IMR-90 (cell line): ENCODE results near the gene GHR. TPM values are rescaled to one million over a fixed set of nuclear protein-coding genes. Genes with fewer than 3 reads are reported as not detected.

Experiments
- ATAC-seq: fragments of 200-7000 bp; cut with Tn5 transposase; 2 replicates; pipeline ENCODE4 v1.9.1; 2020; ENCODE audit warnings: low read depth, mild to moderate bottlenecking, moderate library complexity
- BruUV-seq: library from RNA; stranded (reverse); fragments of 400-500 nt; replicated peaks from 2 replicates; lab custom pipeline; 2021; lab: Mats Ljungman, UMichigan
- CTCF ChIA-PET: fragments of 300-600 bp; formaldehyde crosslinking; extraction: SDS; loops from one replicate; lab custom pipeline; 2021; ENCODE audit warnings: antibody characterized with exemption; lab: Yijun Ruan, JAX
- POLR2A ChIA-PET: fragments of 300-600 bp; sonication (Branson Sonifier 250); formaldehyde crosslinking; loops from one replicate; lab custom pipeline; 2022; ENCODE audit warnings: antibody characterized with exemption; ENCODE audit not compliant: unreplicated experiment; lab: Charles Lee
- DNase-seq: peaks from one replicate; pipeline ENCODE4 v3.0.0; 2013
- H2AFZ ChIP-seq: replicated peaks from 2 replicates; pipeline ENCODE3; 2013; ENCODE audit warnings: low read length, mild to moderate bottlenecking; ENCODE audit not compliant: poor library complexity
- H2AK5ac ChIP-seq: 2 replicates; pipeline ENCODE4 v1.6.1; 2013; ENCODE audit warnings: low read depth, low read length, inconsistent platforms
- H2AK9ac ChIP-seq: replicated peaks from 2 replicates; pipeline ENCODE3; 2013; ENCODE audit warnings: mild to moderate bottlenecking, low read depth, low read length, moderate library complexity; ENCODE audit not compliant: poor library complexity
- H2BK120ac ChIP-seq: 2 replicates; pipeline ENCODE4 v1.6.1; 2013; ENCODE audit warnings: low read depth, low read length, inconsistent platforms
- H2BK15ac ChIP-seq: 3 replicates; pipeline ENCODE4 v1.6.1; 2013; ENCODE audit warnings: low read depth, low read length, inconsistent platforms
- H2BK20ac ChIP-seq: 2 replicates; pipeline ENCODE4 v1.6.1; 2013; ENCODE audit warnings: low read depth, mild to moderate bottlenecking, inconsistent platforms, low read length, moderate library complexity
- H2BK5ac ChIP-seq: 2 replicates; pipeline ENCODE4 v1.6.1; 2013; ENCODE audit warnings: mild to moderate bottlenecking, low read depth, low read length, inconsistent platforms; ENCODE audit not compliant: poor library complexity, severe bottlenecking
- H3K14ac ChIP-seq: replicated peaks from 2 replicates; pipeline ENCODE4 v1.6.1; 2013; ENCODE audit warnings: low read depth, low read length, inconsistent platforms
- H3K18ac ChIP-seq: 2 replicates; pipeline ENCODE4 v1.6.1; 2013; ENCODE audit warnings: low read depth, low read length, control low read depth
- H3K23ac ChIP-seq: 2 replicates; pipeline ENCODE4 v1.6.1; 2013; ENCODE audit warnings: low read depth, low read length, inconsistent platforms
- H3K27ac ChIP-seq: 2 replicates; pipeline ENCODE4 v1.5.1; 2013; ENCODE audit warnings: mild to moderate bottlenecking, control low read depth, low read length; ENCODE audit not compliant: insufficient read depth
- H3K27me3 ChIP-seq: 2 replicates; pipeline ENCODE4 v1.6.1; 2013; ENCODE audit warnings: low read length; ENCODE audit not compliant: control insufficient read depth, insufficient read depth
- H3K36me3 ChIP-seq: 2 replicates; pipeline ENCODE4 v1.6.1; 2013; ENCODE audit warnings: low read length, mixed read lengths; ENCODE audit not compliant: control insufficient read depth, insufficient read depth
- H3K4ac ChIP-seq: 2 replicates; pipeline ENCODE4 v1.6.1; 2013; ENCODE audit warnings: low read depth, low read length, inconsistent platforms
- H3K4me1 ChIP-seq: 2 replicates; pipeline ENCODE4 v1.6.1; 2013; ENCODE audit warnings: low read length, mixed read lengths; ENCODE audit not compliant: control insufficient read depth, insufficient read depth
- H3K4me2 ChIP-seq: 2 replicates; pipeline ENCODE4 v1.6.1; 2013; ENCODE audit warnings: low read depth, mild to moderate bottlenecking, control low read depth, low read length, moderate library complexity
- H3K4me3 ChIP-seq: 2 replicates; pipeline ENCODE4 v1.5.1; 2013; ENCODE audit warnings: low read depth, mild to moderate bottlenecking, control low read depth, low read length, moderate library complexity; ENCODE audit not compliant: insufficient read depth
- H3K56ac ChIP-seq: 2 replicates; pipeline ENCODE4 v1.6.1; 2013; ENCODE audit warnings: low read length, inconsistent platforms; ENCODE audit not compliant: insufficient read depth; ENCODE audit errors: extremely low read depth
- H3K79me1 ChIP-seq, 2 experiments: 2 replicates each; pipeline ENCODE4 v1.6.1; 2013; ENCODE audit warnings: low read length in 2 of 2, inconsistent platforms in 1 of 2, low read depth in 1 of 2
- H3K9ac ChIP-seq: 2 replicates; pipeline ENCODE4 v1.6.1; 2013; ENCODE audit warnings: low read depth, low read length, control low read depth
- H3K9me1 ChIP-seq: 2 replicates; pipeline ENCODE4 v1.6.1; 2013; ENCODE audit warnings: low read length, inconsistent platforms; ENCODE audit not compliant: insufficient read depth
- H3K9me3 ChIP-seq: 2 replicates; pipeline ENCODE4 v1.6.1; 2013; ENCODE audit warnings: low read length; ENCODE audit not compliant: control insufficient read depth, insufficient read depth
- H4K20me1 ChIP-seq: 2 replicates; pipeline ENCODE4 v1.6.1; 2013; ENCODE audit warnings: low read length, inconsistent platforms; ENCODE audit not compliant: insufficient read depth
- H4K5ac ChIP-seq: 2 replicates; pipeline ENCODE4 v1.6.1; 2013; ENCODE audit warnings: mild to moderate bottlenecking, low read depth, low read length, control low read depth
- H4K8ac ChIP-seq, 2 experiments: 2 replicates each; pipeline ENCODE4 v1.6.1; 2013; ENCODE audit warnings: low read depth in 2 of 2, low read length in 2 of 2, control low read depth in 1 of 2, inconsistent platforms in 1 of 2
- H4K91ac ChIP-seq: 2 replicates; pipeline ENCODE4 v1.6.1; 2013; ENCODE audit warnings: low read depth, low read length, inconsistent platforms; ENCODE audit not compliant: insufficient read depth
- BHLHE40 ChIP-seq: fragments of 150-350 bp; IDR thresholded peaks from 2 replicates; pipeline ENCODE4 v1.6.1; 2016; ENCODE audit warnings: mild to moderate bottlenecking, low read depth, low read length
- CEBPB ChIP-seq: IDR thresholded peaks from 2 replicates; pipeline ENCODE4 v1.6.1; 2012; ENCODE audit warnings: low read depth, low read length, improper control_type of control experiment
- CHD1 ChIP-seq: IDR thresholded peaks from 2 replicates; pipeline ENCODE4 v1.6.1; 2012; ENCODE audit warnings: low read depth, low read length, improper control_type of control experiment
- FOS ChIP-seq: fragments of 150-350 bp; IDR thresholded peaks from 2 replicates; pipeline ENCODE4 v1.6.1; 2016; ENCODE audit warnings: low read depth, low read length
- MAFK ChIP-seq: IDR thresholded peaks from 2 replicates; pipeline ENCODE4 v1.6.1; 2012; ENCODE audit warnings: low read depth, low read length, improper control_type of control experiment
- MAZ ChIP-seq: IDR thresholded peaks from 2 replicates; pipeline ENCODE4 v1.6.1; 2012; ENCODE audit warnings: low read depth, mild to moderate bottlenecking, low read length, improper control_type of control experiment, moderate library complexity, borderline replicate concordance
- MXI1 ChIP-seq: IDR thresholded peaks from 2 replicates; pipeline ENCODE4 v1.6.1; 2012; ENCODE audit warnings: low read depth, mild to moderate bottlenecking, low read length, moderate library complexity, borderline replicate concordance
- NFE2L2 ChIP-seq: fragments of 150-350 bp; IDR thresholded peaks from 2 replicates; pipeline ENCODE4 v1.6.1; 2016; ENCODE audit warnings: low read depth, mild to moderate bottlenecking, low read length
- POLR2A ChIP-seq: IDR thresholded peaks from 2 replicates; pipeline ENCODE4 v1.6.1; 2012; ENCODE audit warnings: mild to moderate bottlenecking, low read depth, low read length
- RAD21 ChIP-seq: IDR thresholded peaks from 2 replicates; pipeline ENCODE4 v1.6.1; 2012; ENCODE audit warnings: low read length, improper control_type of control experiment
- RCOR1 ChIP-seq: IDR thresholded peaks from 2 replicates; pipeline ENCODE4 v1.6.1; 2012; ENCODE audit warnings: mild to moderate bottlenecking, low read length, improper control_type of control experiment; ENCODE audit not compliant: insufficient replicate concordance
- RFX5 ChIP-seq: IDR thresholded peaks from 2 replicates; pipeline ENCODE4 v1.8.0; 2012; ENCODE audit warnings: low read depth, mild to moderate bottlenecking, low read length, moderate library complexity
- SMC3 ChIP-seq: fragments of 150-350 bp; IDR thresholded peaks from 2 replicates; pipeline ENCODE4 v1.6.1; 2016; ENCODE audit warnings: low read depth, mild to moderate bottlenecking, antibody characterized with exemption, low read length, moderate library complexity
- WGBS, 2 experiments: methylation state at CpG; one replicate each; pipeline versions ENCODE4 v1.1.5 to v1.1.7; 2013; ENCODE audit warnings: missing lambda C conversion rate in 2 of 2; ENCODE audit not compliant: insufficient read length in 1 of 2; ENCODE audit errors: extremely low coverage in 2 of 2; 5-methylcytosine and 5-hydroxymethylcytosine counted together
- dilution Hi-C: fragments of 300-500 bp; cut with HindIII; formaldehyde crosslinking; loops from one replicate; pipeline ENCODE4 v1.14.3; 2018; ENCODE audit warnings: low sequenced_read_pairs; ENCODE audit not compliant: unreplicated experiment
- in situ Hi-C: fragments of 300-500 bp; cut with MboI; formaldehyde crosslinking; loops from 3 replicates; pipeline ENCODE4 v1.14.3; 2019; ENCODE audit warnings: low sequenced_read_pairs, inconsistent platforms, mixed read lengths
- intact Hi-C: fragments of 100-400 bp; cut with micrococcal nuclease; formaldehyde crosslinking; loops from 2 replicates; pipeline ENCODE4 v1.10.0; 2022
- polyA plus RNA-seq, 3 experiments: library from polyadenylated mRNA; depleted of rRNA; stranded (reverse); fragments of >200 nt; gene quantifications; 2 replicates each; pipeline ENCODE4 v1.2.3, GENCODE V29; 2012; ENCODE audit warnings: low replicate concordance in 1 of 3
- total RNA-seq: library from RNA; depleted of rRNA; stranded (reverse); fragments of >200 nt; gene quantifications from 2 replicates; pipeline ENCODE4 v1.2.3, GENCODE V29; 2012
- TF ChIP-seq, protein P1 (sequence below): conservative IDR thresholded peaks from 2 replicates; pipeline ENCODE4 v1.5.1; 2012; ENCODE audit warnings: mild to moderate bottlenecking, low read depth, low read length, improper control_type of control experiment
- TF ChIP-seq, protein P2 (sequence below): fragments of 150-350 bp; IDR thresholded peaks from 2 replicates; pipeline ENCODE4 v1.6.1; 2017; ENCODE audit warnings: mild to moderate bottlenecking, antibody characterized with exemption, low read length, low read depth
- TF ChIP-seq, protein P3 (sequence below): fragments of 150-350 bp; IDR thresholded peaks from 2 replicates; pipeline ENCODE4 v1.6.1; 2016; ENCODE audit warnings: low read depth, mild to moderate bottlenecking, low read length, moderate library complexity, borderline replicate concordance

GHR gene
- total and polyA plus RNA-seq, 2 of the 4 experiments (the other 2 are of a cell fraction), result 0.36 to 1.1 TPM

GRCh38 chr5:42701351-42702059 lies 278.3 kb downstream of the GHR start:
- no peak overlapping the region for H3K4me3 ChIP-seq
- H2AFZ ChIP-seq, result no peak overlapping the region
- ChIA-PET POLR2A (no interaction called here), CTCF (no interaction called here)
- WGBS, 2 experiments, result no CpG with 5 or more reads among the region's 7 CpGs
- dilution Hi-C loops (no loop called here), intact Hi-C loops (no loop called here), in situ Hi-C loops (no loop called here)
- no peak overlapping the region for H2AK9ac ChIP-seq
- no peak overlapping the region for H3K4me2 ChIP-seq
- H3K36me3 ChIP-seq, result no peaks in the 10 kb centered on the region
- no peaks in the 10 kb centered on the region for H3K27me3 ChIP-seq
- H2BK20ac ChIP-seq, result no peak overlapping the region
- H2BK5ac ChIP-seq, result no peak overlapping the region
- H2AK5ac ChIP-seq, result no peak overlapping the region
- H4K8ac ChIP-seq, result no peak overlapping the region
- H3K23ac ChIP-seq, result no peak overlapping the region
- H3K14ac ChIP-seq, result no peak overlapping the region
- no peak overlapping the region for H4K5ac ChIP-seq
- no peaks in the 10 kb centered on the region for H4K20me1 ChIP-seq
- no peak overlapping the region for H3K18ac ChIP-seq
- H3K9me1 ChIP-seq, result no peaks in the 10 kb centered on the region
- TF ChIP-seq, protein P1, sequence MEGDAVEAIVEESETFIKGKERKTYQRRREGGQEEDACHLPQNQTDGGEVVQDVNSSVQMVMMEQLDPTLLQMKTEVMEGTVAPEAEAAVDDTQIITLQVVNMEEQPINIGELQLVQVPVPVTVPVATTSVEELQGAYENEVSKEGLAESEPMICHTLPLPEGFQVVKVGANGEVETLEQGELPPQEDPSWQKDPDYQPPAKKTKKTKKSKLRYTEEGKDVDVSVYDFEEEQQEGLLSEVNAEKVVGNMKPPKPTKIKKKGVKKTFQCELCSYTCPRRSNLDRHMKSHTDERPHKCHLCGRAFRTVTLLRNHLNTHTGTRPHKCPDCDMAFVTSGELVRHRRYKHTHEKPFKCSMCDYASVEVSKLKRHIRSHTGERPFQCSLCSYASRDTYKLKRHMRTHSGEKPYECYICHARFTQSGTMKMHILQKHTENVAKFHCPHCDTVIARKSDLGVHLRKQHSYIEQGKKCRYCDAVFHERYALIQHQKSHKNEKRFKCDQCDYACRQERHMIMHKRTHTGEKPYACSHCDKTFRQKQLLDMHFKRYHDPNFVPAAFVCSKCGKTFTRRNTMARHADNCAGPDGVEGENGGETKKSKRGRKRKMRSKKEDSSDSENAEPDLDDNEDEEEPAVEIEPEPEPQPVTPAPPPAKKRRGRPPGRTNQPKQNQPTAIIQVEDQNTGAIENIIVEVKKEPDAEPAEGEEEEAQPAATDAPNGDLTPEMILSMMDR, result no peak
- TF ChIP-seq CEBPB, result no peak
- no peak for TF ChIP-seq FOS
- no peak for TF ChIP-seq CHD1
- no peak for TF ChIP-seq RFX5
- TF ChIP-seq, protein P2, sequence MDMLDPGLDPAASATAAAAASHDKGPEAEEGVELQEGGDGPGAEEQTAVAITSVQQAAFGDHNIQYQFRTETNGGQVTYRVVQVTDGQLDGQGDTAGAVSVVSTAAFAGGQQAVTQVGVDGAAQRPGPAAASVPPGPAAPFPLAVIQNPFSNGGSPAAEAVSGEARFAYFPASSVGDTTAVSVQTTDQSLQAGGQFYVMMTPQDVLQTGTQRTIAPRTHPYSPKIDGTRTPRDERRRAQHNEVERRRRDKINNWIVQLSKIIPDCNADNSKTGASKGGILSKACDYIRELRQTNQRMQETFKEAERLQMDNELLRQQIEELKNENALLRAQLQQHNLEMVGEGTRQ, result no peak
- TF ChIP-seq, protein P3, sequence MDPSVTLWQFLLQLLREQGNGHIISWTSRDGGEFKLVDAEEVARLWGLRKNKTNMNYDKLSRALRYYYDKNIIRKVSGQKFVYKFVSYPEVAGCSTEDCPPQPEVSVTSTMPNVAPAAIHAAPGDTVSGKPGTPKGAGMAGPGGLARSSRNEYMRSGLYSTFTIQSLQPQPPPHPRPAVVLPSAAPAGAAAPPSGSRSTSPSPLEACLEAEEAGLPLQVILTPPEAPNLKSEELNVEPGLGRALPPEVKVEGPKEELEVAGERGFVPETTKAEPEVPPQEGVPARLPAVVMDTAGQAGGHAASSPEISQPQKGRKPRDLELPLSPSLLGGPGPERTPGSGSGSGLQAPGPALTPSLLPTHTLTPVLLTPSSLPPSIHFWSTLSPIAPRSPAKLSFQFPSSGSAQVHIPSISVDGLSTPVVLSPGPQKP, result no peak
- TF ChIP-seq RCOR1, result no peak
- no peak for TF ChIP-seq RAD21
- TF ChIP-seq MAFK, result no peak
- no peak for TF ChIP-seq NFE2L2
- TF ChIP-seq SMC3, result no peak
- no peak for TF ChIP-seq MXI1
- TF ChIP-seq POLR2A, result no peak
- TF ChIP-seq BHLHE40, result no peak
- no peak for TF ChIP-seq MAZ
- no peak overlapping the region for H4K91ac ChIP-seq
- no peak overlapping the region for H3K56ac ChIP-seq
- no peaks in the 10 kb centered on the region for H3K79me1 ChIP-seq
- DNase-seq (no peak), ATAC-seq (no peak)
- no peak overlapping the region for H2BK15ac ChIP-seq
- no peak overlapping the region for H3K27ac ChIP-seq
- no peak overlapping the region for H3K9ac ChIP-seq
- no peaks in the 10 kb centered on the region for H3K4me1 ChIP-seq
- H2BK120ac ChIP-seq, result no peak overlapping the region
- no peaks in the 10 kb centered on the region for H3K9me3 ChIP-seq
- H3K4ac ChIP-seq, result no peak overlapping the region
- no TSS peak for BruUV-seq
